Measurements from ENCODE around the gene FBL. TPM values are rescaled to one million over a fixed set of nuclear protein-coding genes. Genes with fewer than 3 reads are reported as not detected.
"Not testable (repeated sequence)": the region's sequence is repeated elsewhere in the genome, so short reads cannot be mapped to it uniquely, and the experiment has no call there.

FBL gene
- total RNA-seq, 1 experiment from 2014 or later, result 502 TPM

DNA sequence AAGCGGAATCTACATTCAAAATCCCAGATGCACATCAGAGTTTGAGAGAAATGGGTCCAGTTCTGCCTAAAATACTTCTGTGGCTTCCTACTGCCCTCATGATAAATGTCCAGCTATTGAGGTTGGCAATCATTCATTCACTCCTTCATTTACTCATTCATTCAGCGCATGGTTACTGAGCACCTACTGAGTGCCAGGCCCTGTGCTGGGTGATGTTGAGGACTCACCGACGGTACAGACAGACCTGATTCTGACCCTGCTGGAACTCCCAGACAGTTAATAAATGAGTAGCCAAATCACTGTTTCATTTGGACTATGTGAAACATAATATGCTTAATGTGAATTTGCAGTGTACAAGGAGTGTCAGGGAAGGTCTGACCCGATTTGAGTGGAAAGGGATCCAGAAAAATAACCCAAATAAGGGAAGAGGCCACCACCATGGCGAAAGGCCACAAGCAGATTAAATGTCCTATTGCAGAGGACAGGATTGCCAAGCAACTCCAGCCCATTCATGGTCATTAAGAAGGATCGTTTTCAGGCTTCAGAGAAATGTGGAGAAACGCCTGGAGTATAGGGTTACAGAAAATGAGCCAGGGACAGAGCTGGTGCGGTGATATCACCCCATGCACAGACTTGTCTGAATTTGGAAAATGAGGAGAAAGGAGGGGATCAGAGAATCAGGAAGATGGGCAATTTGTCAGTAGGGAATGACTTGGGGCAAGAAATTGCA lies 32.8 kb downstream of the FBL start:
- TF ChIP-seq CTCF (IDR thresholded peaks at IDR 0.05; ENCODE audit: unreplicated experiment), result no peak
- intact Hi-C loops (cut with micrococcal nuclease), result no loop called here
- H3K27ac Mint-ChIP-seq (ENCODE audit: low read depth, unreplicated experiment), result no peak overlapping the region
- H3K4me1 Mint-ChIP-seq (ENCODE audit: insufficient read depth, unreplicated experiment), result no peaks in the 10 kb centered on the region
- no peak overlapping the region for H3K4me3 Mint-ChIP-seq (ENCODE audit: unreplicated experiment)
- BruUV-seq (replicated peaks), result no TSS peak
- H3K9me3 Mint-ChIP-seq (ENCODE audit: unreplicated experiment), result no peaks in the 10 kb centered on the region
- ChIA-PET CTCF (interaction anchor here (0.6 kb wide), 2 partner anchors 38 to 1522 kb away, joined by 3 read pairs; no protein-coding TSS in a partner anchor), POLR2A (interaction anchor here (1.1 to 1.4 kb wide), 2 partner anchors 20 to 32 kb away, joined by 3 to 4 read pairs; no protein-coding TSS in a partner anchor)
- H3K36me3 Mint-ChIP-seq (ENCODE audit: insufficient read depth, unreplicated experiment), result no peaks in the 10 kb centered on the region
- no peaks in the 10 kb centered on the region for H3K27me3 Mint-ChIP-seq (ENCODE audit: insufficient read depth, unreplicated experiment)
- no peak for DNase-seq (ENCODE audit: unreplicated experiment)

GRCh38 chr19:39811064-39811463 lies 35.1 kb downstream of the FBL start:
- Mint-ChIP-seq H3K9me3 (ENCODE audit: unreplicated experiment) (no peaks in the 10 kb centered on the region), H3K27ac (ENCODE audit: low read depth, unreplicated experiment) (no peak overlapping the region), H3K4me1 (ENCODE audit: insufficient read depth, unreplicated experiment) (no peaks in the 10 kb centered on the region), H3K36me3 (ENCODE audit: insufficient read depth, unreplicated experiment) (no peaks in the 10 kb centered on the region), H3K27me3 (ENCODE audit: insufficient read depth, unreplicated experiment) (peaks cover 4% of the 10 kb centered on the region), H3K4me3 (ENCODE audit: unreplicated experiment) (no peak overlapping the region)
- BruUV-seq (replicated peaks), result no TSS peak
- DNase-seq (ENCODE audit: unreplicated experiment), result no peak
- CTCF ChIA-PET, result interaction anchor here (0.6 to 0.7 kb wide), 2 partner anchors 336 to 1824 kb away, joined by 3 to 6 read pairs; no protein-coding TSS in a partner anchor
- no peak for TF ChIP-seq CTCF (IDR thresholded peaks at IDR 0.05; ENCODE audit: unreplicated experiment)
- POLR2A ChIA-PET, result no interaction called here
- intact Hi-C loops (cut with micrococcal nuclease), result no loop called here

DNA sequence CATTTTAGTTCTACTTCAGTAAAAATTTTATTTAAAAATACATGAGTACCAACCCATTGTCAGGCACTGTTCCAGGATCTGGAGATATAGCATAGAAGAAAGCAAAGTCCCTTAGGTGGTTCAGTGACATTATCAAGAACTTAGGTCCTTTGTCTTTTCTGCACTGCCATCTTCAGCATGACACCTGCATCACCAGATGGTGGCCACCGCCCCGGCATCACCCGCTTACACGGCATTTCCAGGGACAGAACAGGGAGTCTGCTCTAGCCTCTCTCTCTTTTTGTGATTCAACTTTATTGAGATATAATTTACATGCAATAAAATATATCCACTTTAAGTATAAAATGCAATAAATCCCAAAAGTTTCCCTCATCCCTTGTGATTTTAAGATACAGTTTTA lies 35.8 kb downstream of the FBL start:
- DNase-seq (ENCODE audit: unreplicated experiment), result no peak
- H3K27ac Mint-ChIP-seq (ENCODE audit: low read depth, unreplicated experiment), result no peak overlapping the region
- TF ChIP-seq CTCF (IDR thresholded peaks at IDR 0.05; ENCODE audit: unreplicated experiment), result no peak
- ChIA-PET POLR2A (no interaction called here), CTCF (interaction anchor here (0.6 to 0.7 kb wide), 2 partner anchors 336 to 1823 kb away, joined by 3 to 6 read pairs; no protein-coding TSS in a partner anchor)
- H3K4me1 Mint-ChIP-seq (ENCODE audit: insufficient read depth, unreplicated experiment), result no peaks in the 10 kb centered on the region
- no peaks in the 10 kb centered on the region for H3K36me3 Mint-ChIP-seq (ENCODE audit: insufficient read depth, unreplicated experiment)
- intact Hi-C loops (cut with micrococcal nuclease), result no loop called here
- peaks cover 10% of the 10 kb centered on the region for H3K27me3 Mint-ChIP-seq (ENCODE audit: insufficient read depth, unreplicated experiment)
- H3K9me3 Mint-ChIP-seq (ENCODE audit: unreplicated experiment), result no peaks in the 10 kb centered on the region
- H3K4me3 Mint-ChIP-seq (ENCODE audit: unreplicated experiment), result no peak overlapping the region
- BruUV-seq (replicated peaks), result no TSS peak

DNA sequence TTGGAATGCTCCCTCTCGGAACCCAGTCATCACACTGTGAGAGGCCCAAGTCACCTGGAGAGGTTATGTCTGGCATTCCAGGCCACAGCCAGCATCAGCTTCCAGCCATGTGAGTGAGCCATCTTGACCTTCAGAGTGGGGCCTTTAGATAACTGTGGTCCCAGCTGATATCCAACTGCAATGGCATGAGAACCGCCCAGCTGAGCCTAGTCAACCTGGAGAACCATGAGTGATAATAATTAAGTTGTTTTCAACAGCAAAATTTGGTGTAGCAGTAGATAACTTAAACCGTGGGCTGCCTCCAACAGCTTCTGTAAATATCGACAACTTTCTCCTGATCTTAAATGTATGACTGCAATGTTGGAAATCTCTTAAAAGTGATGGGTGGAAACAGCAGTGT lies 36.8 kb downstream of the FBL start:
- POLR2A ChIA-PET, result interaction anchor here (0.6 kb wide), 1 partner anchor 159 kb away, joined by 3 read pairs; no protein-coding TSS in a partner anchor
- no peak for DNase-seq (ENCODE audit: unreplicated experiment)
- Mint-ChIP-seq H3K27ac (ENCODE audit: low read depth, unreplicated experiment) (no peak overlapping the region), H3K36me3 (ENCODE audit: insufficient read depth, unreplicated experiment) (no peaks in the 10 kb centered on the region), H3K27me3 (ENCODE audit: insufficient read depth, unreplicated experiment) (peaks cover 15% of the 10 kb centered on the region), H3K4me1 (ENCODE audit: insufficient read depth, unreplicated experiment) (no peaks in the 10 kb centered on the region), H3K4me3 (ENCODE audit: unreplicated experiment) (no peak overlapping the region), H3K9me3 (ENCODE audit: unreplicated experiment) (no peaks in the 10 kb centered on the region)
- CTCF ChIA-PET, result interaction anchor here (0.5 kb wide), 1 partner anchor 277 kb away, joined by 3 read pairs; no protein-coding TSS in a partner anchor
- intact Hi-C loops (cut with micrococcal nuclease), result no loop called here
- TF ChIP-seq CTCF (IDR thresholded peaks at IDR 0.05; ENCODE audit: unreplicated experiment), result no peak
- BruUV-seq (replicated peaks), result no TSS peak

- H3K9me3 Mint-ChIP-seq (ENCODE audit: unreplicated experiment); H3K4me3 Mint-ChIP-seq (ENCODE audit: unreplicated experiment); H3K27ac Mint-ChIP-seq (ENCODE audit: low read depth, unreplicated experiment); BruUV-seq (replicated peaks); H3K4me1 Mint-ChIP-seq (ENCODE audit: insufficient read depth, unreplicated experiment); H3K36me3 Mint-ChIP-seq (ENCODE audit: insufficient read depth, unreplicated experiment); intact Hi-C loops (cut with micrococcal nuclease); DNase-seq (ENCODE audit: unreplicated experiment): not testable (repeated sequence)
- CTCF ChIA-PET, result interaction anchor here (0.5 kb wide), 1 partner anchor 277 kb away, joined by 3 read pairs; no protein-coding TSS in a partner anchor
- peaks cover 21% of the 10 kb centered on the region for H3K27me3 Mint-ChIP-seq (ENCODE audit: insufficient read depth, unreplicated experiment)
- POLR2A ChIA-PET, result interaction anchor here (1.0 kb wide), 1 partner anchor 12 kb away, joined by 4 read pairs; no protein-coding TSS in a partner anchor
Observed at GRCh38 chr19:39808688-39809087, 37.5 kb downstream of the FBL start.

Measured in MCF 10A (cell line).